Mesendoderm (in vitro differentiated cells): ENCODE data around the gene LYRM7. TPM values are rescaled to one million over a fixed set of nuclear protein-coding genes. Genes with fewer than 3 reads are reported as not detected.
A peak's percentile ranks its signal among the peaks of the same experiment; 100 is the strongest.
"Not testable (repeated sequence)": the region's sequence is repeated elsewhere in the genome, so short reads cannot be mapped to it uniquely, and the experiment has no call there.

Source experiments
- DNase-seq: peaks from one replicate; pipeline ENCODE4 v3.0.0; 2013
- H2AK5ac ChIP-seq: 2 replicates; pipeline ENCODE4 v1.6.1; 2013; ENCODE audit warnings: low read length, inconsistent platforms
- H2BK120ac ChIP-seq: 2 replicates; pipeline ENCODE4 v1.6.1; 2013; ENCODE audit warnings: low read depth, mild to moderate bottlenecking, low read length, moderate library complexity, mixed read lengths
- H2BK15ac ChIP-seq: replicated peaks from 2 replicates; pipeline ENCODE4 v1.6.1; 2013; ENCODE audit warnings: low read depth, mild to moderate bottlenecking, moderate library complexity
- H2BK5ac ChIP-seq: 2 replicates; pipeline ENCODE4 v1.6.1; 2013; ENCODE audit warnings: low read length, inconsistent platforms
- H3K18ac ChIP-seq: 2 replicates; pipeline ENCODE4 v1.6.1; 2013; ENCODE audit warnings: mild to moderate bottlenecking, low read length, mixed read lengths
- H3K23ac ChIP-seq: one replicate; pipeline ENCODE4 v1.6.1; 2013; ENCODE audit warnings: low read length
- H3K27ac ChIP-seq: 2 replicates; pipeline ENCODE4 v1.5.1; 2013; ENCODE audit warnings: low read depth, mild to moderate bottlenecking, inconsistent platforms, low read length, moderate library complexity
- H3K27me3 ChIP-seq: 2 replicates; pipeline ENCODE4 v1.6.1; 2013; ENCODE audit warnings: low read length, control low read depth, mild to moderate bottlenecking, inconsistent platforms; ENCODE audit not compliant: insufficient read depth, poor library complexity
- H3K36me3 ChIP-seq: 2 replicates; pipeline ENCODE4 v1.6.1; 2013; ENCODE audit warnings: low read length, inconsistent platforms; ENCODE audit not compliant: control insufficient read depth, insufficient read depth
- H3K4ac ChIP-seq: one replicate; pipeline ENCODE4 v1.6.1; 2013; ENCODE audit warnings: low read depth, mild to moderate bottlenecking, low read length, moderate library complexity
- H3K4me1 ChIP-seq: 2 replicates; pipeline ENCODE4 v1.6.1; 2013; ENCODE audit warnings: low read depth, low read length, inconsistent platforms; ENCODE audit not compliant: control insufficient read depth
- H3K4me2 ChIP-seq: 2 replicates; pipeline ENCODE4 v1.6.1; 2013; ENCODE audit warnings: low read length
- H3K4me3 ChIP-seq: 2 replicates; pipeline ENCODE4 v1.5.1; 2013; ENCODE audit warnings: mild to moderate bottlenecking, low read length
- H3K56ac ChIP-seq: one replicate; pipeline ENCODE4 v1.6.1; 2013; ENCODE audit warnings: low read length
- H3K79me1 ChIP-seq: 2 replicates; pipeline ENCODE4 v1.6.1; 2013; ENCODE audit warnings: low read length, inconsistent platforms
- H3K79me2 ChIP-seq: 2 replicates; pipeline ENCODE4 v1.6.1; 2013; ENCODE audit warnings: mild to moderate bottlenecking, low read length; ENCODE audit not compliant: control insufficient read depth, insufficient read depth
- H3K9ac ChIP-seq: 2 replicates; pipeline ENCODE4 v1.6.1; 2013; ENCODE audit warnings: low read length, inconsistent platforms
- H4K5ac ChIP-seq: one replicate; pipeline ENCODE4 v1.6.1; 2013; ENCODE audit warnings: low read length
- H4K8ac ChIP-seq: one replicate; pipeline ENCODE4 v1.6.1; 2013; ENCODE audit warnings: low read depth, mild to moderate bottlenecking, control low read depth, low read length, moderate library complexity
- WGBS: extraction: QIAGEN DNeasy Blood & Tissue Kit; methylation state at CpG from one replicate; pipeline ENCODE4 v1.1.7; 2013; ENCODE audit warnings: low lambda C conversion rate, missing lambda C conversion rate; ENCODE audit not compliant: insufficient coverage; ENCODE audit errors: extremely low coverage; 5-methylcytosine and 5-hydroxymethylcytosine counted together
- polyA plus RNA-seq, 2 experiments: library from polyadenylated mRNA; stranded (reverse); fragments of 200-250 nt; gene quantifications; one replicate each; pipeline ENCODE4 v1.2.3, GENCODE V29; 2013

LYRM7 gene
- polyA plus RNA-seq (2013, experiment 1 of 2), result 4.8 TPM
- polyA plus RNA-seq (2013, experiment 2 of 2), result 5.1 TPM

DNA sequence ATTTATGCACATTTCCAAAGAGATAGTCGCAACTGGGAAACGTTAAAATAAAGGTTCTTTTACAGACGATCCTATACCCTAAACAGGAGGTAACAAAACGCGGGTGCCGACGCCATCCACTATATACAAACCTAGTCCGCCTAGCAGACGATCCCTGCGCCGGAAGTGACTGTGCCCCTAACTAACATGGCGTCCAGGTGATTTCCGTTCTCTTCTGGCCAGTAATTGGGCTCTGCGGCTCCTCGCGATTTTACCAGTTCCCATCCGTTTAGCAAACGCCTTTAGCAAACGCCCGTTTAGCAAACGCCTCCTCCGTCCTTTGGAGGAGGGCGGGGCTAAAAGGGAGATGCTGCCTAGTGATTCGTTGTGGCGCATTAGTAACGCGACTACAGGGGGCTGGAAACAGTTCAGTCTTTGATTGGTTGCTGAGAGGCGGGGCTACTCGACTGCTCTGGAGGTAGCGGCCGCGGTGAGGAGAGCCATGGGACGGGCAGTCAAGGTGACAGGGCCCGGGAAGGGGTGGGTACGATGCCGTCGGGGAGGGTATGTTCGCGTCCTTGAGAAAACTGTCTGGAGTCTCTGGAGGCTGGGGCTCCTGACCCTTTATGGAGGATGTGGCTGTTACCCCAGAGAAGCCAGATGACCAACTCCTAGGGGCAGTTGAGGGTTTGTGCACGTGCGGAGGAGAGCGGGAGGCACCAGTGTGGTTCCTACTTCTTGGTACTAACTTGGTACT is at the start of gene LYRM7:
Gene LYRM7, plus strand, starts transcription at position 405 of the 736 bp plus-strand sequence. Its CDS starts 77 bp downstream, at position 482.
- Histone ChIP-seq H3K18ac (no peak within 1 kb of the TSS), H3K4ac (peak within 1 kb of the TSS; percentile 27), H3K27me3 (no peaks in the 10 kb centered on the region), H3K4me2 (peak within 1 kb of the TSS; percentile 93), H3K79me2 (no peaks in the 10 kb centered on the region), H4K5ac (peak within 1 kb of the TSS; percentile 97), H4K8ac (no peak within 1 kb of the TSS), H3K36me3 (no peaks in the 10 kb centered on the region), H3K56ac (peak within 1 kb of the TSS; percentile 90), H3K23ac (peak within 1 kb of the TSS; percentile 24), H3K27ac (no peak within 1 kb of the TSS), H3K4me1 (peaks cover 5% of the 10 kb centered on the region), H2BK15ac (no peak within 1 kb of the TSS), H3K4me3 (peak within 1 kb of the TSS; percentile 86), H2AK5ac (peak within 1 kb of the TSS; percentile 65), H2BK5ac (no peak within 1 kb of the TSS), H3K9ac (peak within 1 kb of the TSS; percentile 91), H2BK120ac (no peak within 1 kb of the TSS), H3K79me1 (no peaks in the 10 kb centered on the region)
- no CpG with 5 or more reads among the region's 42 CpGs for WGBS
- peak; percentile 100 for DNase-seq

DNA sequence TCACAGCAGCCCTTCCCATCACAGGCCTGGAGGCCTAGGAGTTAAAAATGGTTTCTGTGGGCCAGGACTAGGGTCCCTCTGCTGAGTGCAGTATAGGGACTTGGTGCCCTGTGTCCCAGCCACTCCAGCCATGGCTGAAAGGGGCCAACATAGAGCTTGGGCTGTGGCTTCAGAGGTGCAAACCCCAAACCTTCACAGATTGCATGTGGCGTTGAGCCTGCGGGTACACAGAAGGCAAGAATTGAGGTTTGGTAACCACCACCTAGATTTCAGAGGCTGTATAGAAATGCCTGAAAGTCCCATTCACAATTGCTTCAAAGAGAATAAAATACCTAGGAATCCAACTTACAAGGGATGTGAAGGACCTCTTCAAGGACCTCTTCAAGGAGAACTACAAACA is 43.5 kb upstream of the LYRM7 start:
- WGBS, result no CpG with 5 or more reads among the region's 2 CpGs
- not testable (repeated sequence) for H3K4me1 ChIP-seq

DNA sequence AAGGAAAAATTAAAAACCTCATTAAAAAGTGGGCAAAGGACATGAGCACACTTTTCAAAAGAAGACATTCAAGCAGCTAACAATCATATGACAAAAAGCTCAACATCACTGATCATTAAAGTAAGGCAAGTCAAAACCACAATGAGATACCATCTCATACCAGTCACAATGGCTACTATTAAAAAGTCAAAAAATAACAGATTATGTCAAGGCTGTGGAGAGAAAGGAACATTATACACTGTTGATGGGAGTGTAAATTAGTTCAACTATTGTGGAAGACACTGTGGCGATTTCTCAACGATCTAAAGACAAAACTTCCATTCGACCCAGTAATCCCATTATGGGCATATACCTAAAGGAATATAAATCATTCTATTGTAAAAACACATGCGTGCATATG is 41.4 kb upstream of the LYRM7 start:
- Histone ChIP-seq H3K18ac (no peak overlapping the region), H3K9ac (no peak overlapping the region), H3K4me2 (no peak overlapping the region), H3K79me2 (no peaks in the 10 kb centered on the region), H3K36me3 (no peaks in the 10 kb centered on the region), H2BK120ac (no peak overlapping the region), H4K5ac (no peak overlapping the region), H2BK15ac (no peak overlapping the region), H3K27ac (no peak overlapping the region), H3K27me3 (no peaks in the 10 kb centered on the region), H3K4me1 (no peaks in the 10 kb centered on the region), H3K4me3 (no peak overlapping the region), H4K8ac (no peak overlapping the region), H2BK5ac (no peak overlapping the region), H3K79me1 (no peaks in the 10 kb centered on the region), H3K56ac (no peak overlapping the region), H3K4ac (no peak overlapping the region), H3K23ac (no peak overlapping the region), H2AK5ac (no peak overlapping the region)
- DNase-seq, result no peak
- WGBS, result no CpG with 5 or more reads among the region's 4 CpGs

More for the DNA sequence above, 43.5 kb upstream of the LYRM7 start:
- not testable (repeated sequence) for H3K27ac ChIP-seq, H4K8ac ChIP-seq, H3K18ac ChIP-seq, H3K79me2 ChIP-seq, H3K4ac ChIP-seq, H3K4me2 ChIP-seq, H3K36me3 ChIP-seq, DNase-seq, H3K79me1 ChIP-seq, H2AK5ac ChIP-seq, H3K56ac ChIP-seq, H3K23ac ChIP-seq, H4K5ac ChIP-seq, H3K4me3 ChIP-seq, H2BK120ac ChIP-seq, H3K9ac ChIP-seq, H2BK5ac ChIP-seq, H2BK15ac ChIP-seq, H3K27me3 ChIP-seq

DNA sequence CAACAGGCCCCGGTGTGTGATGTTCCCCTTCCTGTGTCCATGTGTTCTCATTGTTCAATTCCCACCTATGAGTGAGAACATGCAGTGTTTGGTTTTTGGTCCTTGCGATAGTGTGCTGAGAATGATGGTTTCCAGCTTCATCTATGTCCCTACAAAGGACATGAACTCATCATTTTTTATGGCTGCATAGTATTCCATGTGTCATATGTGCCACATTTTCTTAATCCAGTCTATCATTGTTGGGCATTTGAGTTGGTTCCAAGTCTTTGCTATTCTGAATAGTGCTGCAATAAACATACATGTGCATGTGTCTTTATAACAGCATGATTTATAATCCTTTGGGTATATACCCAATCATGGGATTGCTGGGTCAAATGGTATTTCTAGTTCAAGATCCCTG is 37.7 kb upstream of the LYRM7 start:
- H2BK5ac ChIP-seq, H3K18ac ChIP-seq, H3K56ac ChIP-seq, H3K27ac ChIP-seq, H3K23ac ChIP-seq, H2BK120ac ChIP-seq, H3K9ac ChIP-seq, H3K79me2 ChIP-seq, H3K4me1 ChIP-seq, H3K4me2 ChIP-seq, H3K4ac ChIP-seq, H3K36me3 ChIP-seq, H3K27me3 ChIP-seq, H2BK15ac ChIP-seq, H2AK5ac ChIP-seq, DNase-seq, H4K8ac ChIP-seq, H4K5ac ChIP-seq, H3K4me3 ChIP-seq, H3K79me1 ChIP-seq: not testable (repeated sequence)
- WGBS, result no CpG with 5 or more reads among the region's 2 CpGs

DNA sequence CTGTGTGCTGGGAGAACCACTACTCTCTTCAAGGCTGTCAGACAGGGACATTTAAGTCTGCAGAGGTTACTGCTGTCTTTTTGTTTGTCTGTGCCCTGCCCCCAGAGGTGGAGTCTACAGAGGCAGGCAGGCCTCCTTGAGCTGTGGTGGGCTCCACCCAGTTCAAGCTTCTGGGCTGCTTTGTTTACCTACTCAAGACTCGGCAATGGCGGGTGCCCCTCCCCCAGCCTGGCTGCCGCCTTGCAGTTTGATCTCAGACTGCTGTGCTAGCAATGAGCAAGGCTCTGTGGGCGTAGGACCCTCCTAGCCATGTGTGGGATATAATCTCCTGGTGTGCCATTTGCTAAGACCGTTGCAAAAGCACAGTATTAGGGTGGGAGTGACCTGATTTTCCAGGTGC is 32.3 kb upstream of the LYRM7 start:
- not testable (repeated sequence) for H3K56ac ChIP-seq, H2BK5ac ChIP-seq, H3K27me3 ChIP-seq, H3K36me3 ChIP-seq, H4K8ac ChIP-seq, H3K23ac ChIP-seq, H2AK5ac ChIP-seq, H3K4me3 ChIP-seq, DNase-seq, H3K18ac ChIP-seq, H3K79me2 ChIP-seq, H3K27ac ChIP-seq, H3K4me2 ChIP-seq, H3K79me1 ChIP-seq, H4K5ac ChIP-seq, H2BK120ac ChIP-seq, H3K4me1 ChIP-seq, H3K4ac ChIP-seq, H3K9ac ChIP-seq, H2BK15ac ChIP-seq
- WGBS, result no CpG with 5 or more reads among the region's 5 CpGs

DNA sequence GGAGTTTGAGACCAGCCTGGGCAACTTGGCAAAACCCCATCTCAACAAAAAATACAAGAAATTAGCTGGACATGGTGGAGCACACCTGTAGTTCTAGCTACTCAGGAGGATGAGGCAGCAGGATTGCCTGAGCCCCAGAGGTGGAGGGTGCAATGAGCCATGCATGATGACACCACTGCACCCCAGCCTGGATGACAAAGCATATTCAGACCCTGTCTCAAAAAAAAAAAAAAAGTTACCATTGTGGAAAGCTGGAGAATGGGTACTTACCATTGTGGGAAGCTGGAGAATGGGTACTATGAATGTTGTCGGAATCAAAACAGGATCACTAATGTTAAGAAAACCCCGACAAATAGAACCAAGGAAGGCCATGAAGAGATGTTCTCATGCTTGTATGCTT is 31.4 kb upstream of the LYRM7 start:
- Histone ChIP-seq H3K4me2 (no peak overlapping the region), H2BK15ac (no peak overlapping the region), H3K36me3 (no peaks in the 10 kb centered on the region), H3K4me1 (no peaks in the 10 kb centered on the region), H3K27ac (no peak overlapping the region), H3K79me1 (no peaks in the 10 kb centered on the region), H4K8ac (no peak overlapping the region), H3K79me2 (no peaks in the 10 kb centered on the region), H2AK5ac (no peak overlapping the region), H3K56ac (no peak overlapping the region), H3K18ac (no peak overlapping the region), H3K23ac (no peak overlapping the region), H2BK5ac (no peak overlapping the region), H4K5ac (no peak overlapping the region), H3K9ac (no peak overlapping the region), H3K4me3 (no peak overlapping the region), H3K4ac (no peak overlapping the region), H2BK120ac (no peak overlapping the region), H3K27me3 (no peaks in the 10 kb centered on the region)
- no peak for DNase-seq
- WGBS, result no CpG with 5 or more reads among the region's 2 CpGs
